Measurements from ENCODE around the gene GFAP.
A peak's percentile ranks its signal among the peaks of the same experiment; 100 is the strongest.

The GFAP gene

DNA sequence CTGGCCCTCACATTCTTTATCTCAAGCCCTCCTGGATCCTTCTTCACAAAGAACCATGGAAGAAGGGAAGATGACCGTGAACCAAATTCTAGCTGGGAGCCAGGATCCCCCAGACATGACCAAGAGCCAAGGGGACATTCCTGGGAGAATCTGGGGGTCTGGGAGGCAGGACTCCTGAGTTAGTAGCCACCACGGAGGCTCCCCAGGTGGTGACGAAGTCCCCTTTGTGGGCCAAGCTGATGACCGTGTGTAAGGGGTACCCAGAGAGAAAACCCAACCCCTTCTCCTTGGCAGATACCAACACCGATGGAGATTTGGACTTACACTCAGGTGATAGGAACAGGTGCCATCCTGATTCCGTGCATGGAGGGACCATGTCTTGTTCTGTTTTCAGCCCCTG lies 6.8 kb upstream of the GFAP start:
- no peaks in the 10 kb centered on the region for H3K36me3 ChIP-seq (ENCODE audit: control insufficient read depth in 2 of 2, insufficient read depth in 2 of 2, low read length in 2 of 2)
- no peak overlapping the region for H3K9ac ChIP-seq (ENCODE audit: low read depth in 1 of 2, low read length in 2 of 2)
- H3K27ac ChIP-seq (ENCODE audit: low read depth in 2 of 2, low read length in 2 of 2), result no peak overlapping the region

GRCh38 chr17:44921122-44921882 lies 6.0 kb upstream of the GFAP start:
- H3K27me3 ChIP-seq (ENCODE audit: control insufficient read depth in 2 of 2, insufficient read depth in 2 of 2, low read length in 2 of 2), result peaks cover 0 to 2% of the 10 kb centered on the region in 2 donors
- no peak overlapping the region for H3K4me3 ChIP-seq (ENCODE audit: low read length in 2 of 2)
- no peaks in the 10 kb centered on the region for H3K9me3 ChIP-seq (ENCODE audit: control insufficient read depth in 2 of 2, low read length in 2 of 2)
- H3K27ac ChIP-seq (ENCODE audit: low read depth in 2 of 2, low read length in 2 of 2), result no peak overlapping the region
- no peaks in the 10 kb centered on the region for H3K4me1 ChIP-seq (ENCODE audit: control insufficient read depth in 2 of 2, insufficient read depth in 2 of 2, low read length in 2 of 2)
- no peak overlapping the region for H3K9ac ChIP-seq (ENCODE audit: low read depth in 1 of 2, low read length in 2 of 2)
- H3K36me3 ChIP-seq (ENCODE audit: control insufficient read depth in 2 of 2, insufficient read depth in 2 of 2, low read length in 2 of 2), result no peaks in the 10 kb centered on the region

More for the DNA sequence above, 6.8 kb upstream of the GFAP start:
- peaks cover 0 to 2% of the 10 kb centered on the region in 2 donors for H3K27me3 ChIP-seq (ENCODE audit: control insufficient read depth in 2 of 2, insufficient read depth in 2 of 2, low read length in 2 of 2)
- H3K9me3 ChIP-seq (ENCODE audit: control insufficient read depth in 2 of 2, low read length in 2 of 2), result no peaks in the 10 kb centered on the region
- no peaks in the 10 kb centered on the region for H3K4me1 ChIP-seq (ENCODE audit: control insufficient read depth in 2 of 2, insufficient read depth in 2 of 2, low read length in 2 of 2)
- H3K4me3 ChIP-seq (ENCODE audit: low read length in 2 of 2), result no peak overlapping the region

- H3K27ac ChIP-seq (ENCODE audit: low read depth in 2 of 2, low read length in 2 of 2), result no peak overlapping the region
- no peak overlapping the region for H3K4me3 ChIP-seq (ENCODE audit: low read length in 2 of 2)
- H3K9ac ChIP-seq (ENCODE audit: low read depth in 1 of 2, low read length in 2 of 2), result no peak overlapping the region
- no peaks in the 10 kb centered on the region for H3K4me1 ChIP-seq (ENCODE audit: control insufficient read depth in 2 of 2, insufficient read depth in 2 of 2, low read length in 2 of 2)
- H3K9me3 ChIP-seq (ENCODE audit: control insufficient read depth in 2 of 2, low read length in 2 of 2), result no peaks in the 10 kb centered on the region
- no peaks in the 10 kb centered on the region for H3K36me3 ChIP-seq (ENCODE audit: control insufficient read depth in 2 of 2, insufficient read depth in 2 of 2, low read length in 2 of 2)
- H3K27me3 ChIP-seq (ENCODE audit: control insufficient read depth in 2 of 2, insufficient read depth in 2 of 2, low read length in 2 of 2), result peaks cover 0 to 2% of the 10 kb centered on the region in 2 donors
Measured at GRCh38 chr17:44920565-44920940, 5.3 kb upstream of the GFAP start.

GRCh38 chr17:44919885-44920564 lies 4.7 kb upstream of the GFAP start:
- Histone ChIP-seq H3K9me3 (ENCODE audit: control insufficient read depth in 2 of 2, low read length in 2 of 2) (no peaks in the 10 kb centered on the region), H3K36me3 (ENCODE audit: control insufficient read depth in 2 of 2, insufficient read depth in 2 of 2, low read length in 2 of 2) (no peaks in the 10 kb centered on the region), H3K27me3 (ENCODE audit: control insufficient read depth in 2 of 2, insufficient read depth in 2 of 2, low read length in 2 of 2) (peaks cover 0 to 2% of the 10 kb centered on the region in 2 donors), H3K4me1 (ENCODE audit: control insufficient read depth in 2 of 2, insufficient read depth in 2 of 2, low read length in 2 of 2) (no peaks in the 10 kb centered on the region), H3K9ac (ENCODE audit: low read depth in 1 of 2, low read length in 2 of 2) (no peak overlapping the region), H3K27ac (ENCODE audit: low read depth in 2 of 2, low read length in 2 of 2) (no peak overlapping the region), H3K4me3 (ENCODE audit: low read length in 2 of 2) (no peak overlapping the region)

DNA sequence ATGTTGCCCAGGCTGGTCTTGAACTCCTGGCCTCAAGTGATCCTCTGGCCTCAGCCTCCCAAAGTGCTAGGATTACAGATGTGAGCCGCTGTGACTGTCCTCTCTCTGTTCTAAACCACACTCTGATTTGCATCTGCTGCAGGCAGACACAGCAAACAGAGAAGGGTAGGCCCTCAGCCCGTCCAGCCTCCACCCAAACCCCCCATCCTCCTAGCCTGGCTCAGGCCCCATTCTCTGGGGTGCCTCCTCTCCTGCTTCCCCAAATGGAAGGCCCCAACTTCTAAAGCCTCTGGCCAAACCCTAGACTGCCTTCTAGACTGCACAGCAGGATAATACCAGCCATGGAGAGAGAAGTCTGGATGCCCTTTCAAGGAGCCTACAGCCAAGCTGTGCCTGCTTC lies 4.1 kb upstream of the GFAP start:
- Histone ChIP-seq H3K27ac (ENCODE audit: low read depth in 2 of 2, low read length in 2 of 2) (no peak overlapping the region), H3K4me3 (ENCODE audit: low read length in 2 of 2) (no peak overlapping the region), H3K9me3 (ENCODE audit: control insufficient read depth in 2 of 2, low read length in 2 of 2) (no peaks in the 10 kb centered on the region), H3K4me1 (ENCODE audit: control insufficient read depth in 2 of 2, insufficient read depth in 2 of 2, low read length in 2 of 2) (no peaks in the 10 kb centered on the region), H3K9ac (ENCODE audit: low read depth in 1 of 2, low read length in 2 of 2) (no peak overlapping the region), H3K36me3 (ENCODE audit: control insufficient read depth in 2 of 2, insufficient read depth in 2 of 2, low read length in 2 of 2) (no peaks in the 10 kb centered on the region), H3K27me3 (ENCODE audit: control insufficient read depth in 2 of 2, insufficient read depth in 2 of 2, low read length in 2 of 2) (peaks cover 0 to 2% of the 10 kb centered on the region in 2 donors)

- no peak overlapping the region for H3K27ac ChIP-seq (ENCODE audit: low read depth in 2 of 2, low read length in 2 of 2)
- no peaks in the 10 kb centered on the region for H3K36me3 ChIP-seq (ENCODE audit: control insufficient read depth in 2 of 2, insufficient read depth in 2 of 2, low read length in 2 of 2)
- no peak overlapping the region for H3K9ac ChIP-seq (ENCODE audit: low read depth in 1 of 2, low read length in 2 of 2)
- H3K9me3 ChIP-seq (ENCODE audit: control insufficient read depth in 2 of 2, low read length in 2 of 2), result no peaks in the 10 kb centered on the region
- no peaks in the 10 kb centered on the region for H3K4me1 ChIP-seq (ENCODE audit: control insufficient read depth in 2 of 2, insufficient read depth in 2 of 2, low read length in 2 of 2)
- H3K27me3 ChIP-seq (ENCODE audit: control insufficient read depth in 2 of 2, insufficient read depth in 2 of 2, low read length in 2 of 2), result peaks cover 5 to 6% of the 10 kb centered on the region in 2 donors
- H3K4me3 ChIP-seq (ENCODE audit: low read length in 2 of 2), result no peak overlapping the region
Measured at GRCh38 chr17:44918006-44918405, 2.7 kb upstream of the GFAP start.

DNA sequence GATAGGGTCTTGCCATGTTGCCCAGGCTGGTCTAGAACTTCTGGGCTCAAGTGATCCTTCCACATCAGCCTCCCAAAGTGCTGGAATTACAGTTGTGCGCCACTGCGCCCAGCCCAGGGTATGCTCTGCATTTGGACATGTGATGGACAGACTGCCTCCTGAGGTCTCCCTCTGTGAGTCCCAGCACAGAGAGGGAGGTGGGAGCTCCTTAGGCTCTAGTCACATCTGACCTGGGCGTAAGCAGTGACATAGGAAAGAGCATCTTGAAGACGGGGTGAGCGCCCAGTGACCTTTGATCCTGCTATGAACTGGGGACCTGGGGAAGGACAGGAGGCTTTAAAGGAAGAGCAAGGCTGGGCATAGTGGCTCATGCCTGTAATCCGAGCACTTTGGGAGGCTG lies 2.2 kb upstream of the GFAP start:
- Histone ChIP-seq H3K4me3 (ENCODE audit: low read length in 2 of 2) (no peak overlapping the region), H3K27ac (ENCODE audit: low read depth in 2 of 2, low read length in 2 of 2) (no peak overlapping the region), H3K27me3 (ENCODE audit: control insufficient read depth in 2 of 2, insufficient read depth in 2 of 2, low read length in 2 of 2) (peaks cover 7 to 8% of the 10 kb centered on the region in 2 donors), H3K9ac (ENCODE audit: low read depth in 1 of 2, low read length in 2 of 2) (no peak overlapping the region), H3K36me3 (ENCODE audit: control insufficient read depth in 2 of 2, insufficient read depth in 2 of 2, low read length in 2 of 2) (no peaks in the 10 kb centered on the region), H3K4me1 (ENCODE audit: control insufficient read depth in 2 of 2, insufficient read depth in 2 of 2, low read length in 2 of 2) (no peaks in the 10 kb centered on the region), H3K9me3 (ENCODE audit: control insufficient read depth in 2 of 2, low read length in 2 of 2) (no peaks in the 10 kb centered on the region)

DNA sequence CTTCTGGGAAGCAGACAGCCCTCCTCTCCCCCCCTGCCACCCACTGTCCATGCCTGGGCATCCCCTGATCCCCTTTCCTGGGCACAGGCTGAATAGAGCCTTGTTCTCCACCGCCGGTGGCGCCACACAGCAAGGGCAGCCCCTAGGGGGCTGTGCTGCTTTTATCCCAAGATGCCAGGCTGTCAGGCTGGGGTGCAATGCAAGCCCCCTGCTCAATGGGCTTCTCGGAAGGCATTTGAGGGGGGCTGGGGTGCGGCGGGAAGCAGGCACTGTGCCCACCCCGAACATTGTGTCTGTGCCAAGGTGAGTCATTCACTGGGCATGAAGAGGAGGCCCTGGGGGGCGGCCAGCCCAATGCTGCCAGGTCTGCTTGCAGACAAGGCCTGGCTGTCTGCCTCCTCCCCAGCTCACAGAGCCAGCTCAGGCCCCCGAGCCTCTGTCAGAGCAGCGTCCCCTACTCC lies 1.5 kb upstream of the GFAP start:
- peak overlapping the region in 1 of 2 donors; percentile 16 for H3K27ac ChIP-seq (ENCODE audit: low read depth in 2 of 2, low read length in 2 of 2)
- no peaks in the 10 kb centered on the region for H3K4me1 ChIP-seq (ENCODE audit: control insufficient read depth in 2 of 2, insufficient read depth in 2 of 2, low read length in 2 of 2)
- H3K4me3 ChIP-seq (ENCODE audit: low read length in 2 of 2), result no peak overlapping the region
- H3K9ac ChIP-seq (ENCODE audit: low read depth in 1 of 2, low read length in 2 of 2), result no peak overlapping the region
- H3K9me3 ChIP-seq (ENCODE audit: control insufficient read depth in 2 of 2, low read length in 2 of 2), result no peaks in the 10 kb centered on the region
- H3K27me3 ChIP-seq (ENCODE audit: control insufficient read depth in 2 of 2, insufficient read depth in 2 of 2, low read length in 2 of 2), result peaks cover 9% of the 10 kb centered on the region in 2 donors
- H3K36me3 ChIP-seq (ENCODE audit: control insufficient read depth in 2 of 2, insufficient read depth in 2 of 2, low read length in 2 of 2), result no peaks in the 10 kb centered on the region

DNA sequence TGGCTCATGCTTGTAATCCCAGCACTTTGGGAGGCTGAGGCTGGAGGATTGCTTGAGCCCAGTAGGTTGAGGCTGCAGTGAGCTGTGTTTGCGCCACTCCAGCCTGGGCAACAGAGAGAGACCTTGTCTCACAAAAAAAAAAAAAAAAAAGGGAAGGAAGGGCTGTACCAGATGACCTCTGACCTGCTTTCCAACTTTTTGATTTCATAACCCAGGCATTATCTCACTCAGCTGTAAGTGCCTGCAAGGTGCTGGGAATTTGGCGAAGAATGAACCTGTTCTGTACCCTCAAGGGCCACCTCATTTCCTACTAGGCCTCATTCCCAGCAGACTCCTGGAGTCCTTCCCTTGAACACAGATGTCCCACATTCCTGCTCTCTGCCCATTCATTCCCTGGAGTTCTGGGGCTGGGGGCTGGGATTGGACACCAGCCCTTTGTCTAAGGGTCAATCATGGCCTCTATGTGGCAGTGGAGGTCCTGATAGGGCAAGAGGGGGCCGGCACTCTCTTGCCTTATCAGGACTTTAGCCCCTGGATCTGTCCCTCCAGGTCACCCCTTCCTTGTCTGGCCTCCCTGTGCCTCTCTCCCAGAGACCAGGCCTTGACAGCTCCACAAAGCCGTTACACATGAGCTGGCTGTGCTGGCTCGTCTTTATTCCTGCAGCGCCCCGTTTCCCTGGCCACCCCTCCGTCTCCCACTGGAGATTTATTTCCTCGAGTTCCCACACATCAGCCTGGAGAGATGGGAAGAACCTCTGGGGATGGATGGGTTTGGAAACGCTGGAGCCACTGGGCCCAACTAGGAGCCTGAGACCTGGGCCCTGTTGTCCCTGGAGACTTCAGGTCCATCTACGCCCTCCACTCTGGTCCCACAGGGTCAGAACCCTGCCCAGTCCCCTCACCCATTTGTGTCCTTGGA lies 821 bp upstream of the GFAP start:
- H3K4me1 ChIP-seq (ENCODE audit: control insufficient read depth in 2 of 2, insufficient read depth in 2 of 2, low read length in 2 of 2), result peaks cover 0 to 3% of the 10 kb centered on the region in 2 donors
- H3K9me3 ChIP-seq (ENCODE audit: control insufficient read depth in 2 of 2, low read length in 2 of 2), result no peaks in the 10 kb centered on the region
- no peak overlapping the region for H3K4me3 ChIP-seq (ENCODE audit: low read length in 2 of 2)
- peak overlapping the region in 1 of 2 donors; percentile 16 for H3K27ac ChIP-seq (ENCODE audit: low read depth in 2 of 2, low read length in 2 of 2)
- H3K9ac ChIP-seq (ENCODE audit: low read depth in 1 of 2, low read length in 2 of 2), result no peak overlapping the region
- no peaks in the 10 kb centered on the region for H3K36me3 ChIP-seq (ENCODE audit: control insufficient read depth in 2 of 2, insufficient read depth in 2 of 2, low read length in 2 of 2)
- peaks cover 11 to 13% of the 10 kb centered on the region in 2 donors for H3K27me3 ChIP-seq (ENCODE audit: control insufficient read depth in 2 of 2, insufficient read depth in 2 of 2, low read length in 2 of 2)

Measured in mucosa of rectum (tissue), 2 donors.